Frontal cortex (tissue), 4 donors: Measurements from ENCODE around the gene RAPGEF4. TPM values are rescaled to one million over a fixed set of nuclear protein-coding genes. Genes with fewer than 3 reads are reported as not detected.

Experiments
- DNase-seq, 2 donors: peaks; one replicate each; pipeline ENCODE4 v3.0.0; 2012; ENCODE audit warnings: low spot score in 2 of 2
- FAIRE-seq: peaks from 2 replicates; lab custom pipeline; 2012; peaks lifted over from hg19 to GRCh38; lab: Jason Lieb, UNC
- total RNA-seq: library from RNA; depleted of rRNA; stranded (reverse); fragments of >200 nt; gene quantifications from one replicate; pipeline ENCODE4 v1.2.3, GENCODE V29; 2014
- donor health status: control.
- donor health status: control.
- donor health status: control.

RAPGEF4 gene
- total RNA-seq, 1 donor from 2014 or later = 23.6 TPM

DNA sequence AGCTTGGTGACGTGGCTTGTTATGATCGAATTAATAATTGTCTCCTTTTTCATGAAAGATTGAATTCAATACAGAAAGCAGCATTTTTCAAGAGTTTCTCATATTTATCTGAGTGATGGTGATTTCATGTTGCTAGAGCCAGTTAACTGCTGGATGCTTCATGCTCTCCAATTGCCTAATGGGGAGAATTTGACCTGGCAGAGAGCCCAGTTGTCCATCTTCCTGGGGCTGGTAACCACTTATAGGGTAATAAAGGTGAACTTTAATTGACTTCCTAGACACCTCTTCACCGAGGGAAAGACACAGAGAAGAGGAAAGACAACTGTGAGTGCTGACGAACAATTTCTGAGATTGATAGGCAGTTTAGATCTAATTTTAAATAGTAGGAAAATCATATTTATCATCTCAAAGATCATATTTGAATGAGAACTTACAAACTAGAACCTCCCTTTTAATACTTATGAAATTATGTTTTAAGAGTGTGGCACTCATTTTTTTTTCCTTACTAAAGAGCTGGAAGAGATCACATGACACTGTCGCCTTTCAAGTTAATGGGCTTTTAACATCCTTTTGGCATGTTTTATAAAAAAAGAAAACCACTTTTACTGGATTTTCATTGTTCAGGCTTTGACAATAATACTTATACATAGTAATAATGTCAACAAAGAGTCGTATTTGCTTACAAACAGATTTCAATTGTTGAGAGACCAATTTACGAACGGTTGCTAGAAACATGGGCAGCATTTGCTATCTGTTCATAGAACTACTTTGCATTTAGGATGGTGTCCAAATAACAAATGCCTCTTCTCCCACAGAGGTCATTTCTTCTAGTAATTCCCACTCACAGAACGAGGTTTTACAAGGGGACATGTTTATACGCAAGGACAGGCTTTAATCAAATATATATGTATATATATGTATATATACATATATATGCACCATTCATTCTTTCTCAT lies 153.3 kb downstream of the RAPGEF4 start:
- DNase-seq (no peak), FAIRE-seq (no peak)

DNA sequence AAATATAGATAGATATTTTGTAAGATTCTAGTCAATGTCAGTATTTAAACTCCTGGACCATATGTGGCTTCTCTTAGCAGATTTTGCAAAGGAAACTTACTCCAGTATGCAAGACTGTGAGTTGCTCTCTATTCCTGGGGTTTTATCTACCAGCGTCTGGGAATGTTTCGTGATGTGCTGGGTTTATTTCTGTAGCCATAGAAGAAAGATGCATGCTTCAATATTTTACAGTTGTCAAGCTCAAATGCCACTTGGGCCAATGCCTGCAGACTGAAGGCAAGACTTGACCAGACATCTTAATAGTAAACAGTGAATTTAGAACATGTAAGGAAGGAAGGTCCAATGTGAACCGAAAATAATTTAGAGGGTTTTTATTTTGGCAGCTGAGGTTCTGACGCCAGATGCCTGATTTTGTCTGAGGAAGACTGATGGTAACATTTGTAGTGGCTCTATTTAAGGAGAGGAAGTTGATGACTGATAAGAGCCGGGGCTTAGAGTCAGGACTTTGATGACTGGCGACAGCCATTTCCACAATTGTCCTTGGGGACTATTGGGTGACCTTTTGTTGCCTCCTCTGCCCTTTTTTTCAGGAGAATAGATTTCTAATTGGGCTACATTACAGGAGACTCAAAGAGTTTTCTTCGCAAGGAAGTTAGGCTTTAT lies 154.3 kb downstream of the RAPGEF4 start:
- DNase-seq = peak in 1 of 2 donors; percentile 15
- FAIRE-seq = no peak

GRCh38 chr2:172893111-172893510 lies 157.5 kb downstream of the RAPGEF4 start:
- FAIRE-seq = no peak
- DNase-seq = no peak

GRCh38 chr2:172893671-172894070 lies 158.0 kb downstream of the RAPGEF4 start:
- DNase-seq (no peak), FAIRE-seq (no peak)

DNA sequence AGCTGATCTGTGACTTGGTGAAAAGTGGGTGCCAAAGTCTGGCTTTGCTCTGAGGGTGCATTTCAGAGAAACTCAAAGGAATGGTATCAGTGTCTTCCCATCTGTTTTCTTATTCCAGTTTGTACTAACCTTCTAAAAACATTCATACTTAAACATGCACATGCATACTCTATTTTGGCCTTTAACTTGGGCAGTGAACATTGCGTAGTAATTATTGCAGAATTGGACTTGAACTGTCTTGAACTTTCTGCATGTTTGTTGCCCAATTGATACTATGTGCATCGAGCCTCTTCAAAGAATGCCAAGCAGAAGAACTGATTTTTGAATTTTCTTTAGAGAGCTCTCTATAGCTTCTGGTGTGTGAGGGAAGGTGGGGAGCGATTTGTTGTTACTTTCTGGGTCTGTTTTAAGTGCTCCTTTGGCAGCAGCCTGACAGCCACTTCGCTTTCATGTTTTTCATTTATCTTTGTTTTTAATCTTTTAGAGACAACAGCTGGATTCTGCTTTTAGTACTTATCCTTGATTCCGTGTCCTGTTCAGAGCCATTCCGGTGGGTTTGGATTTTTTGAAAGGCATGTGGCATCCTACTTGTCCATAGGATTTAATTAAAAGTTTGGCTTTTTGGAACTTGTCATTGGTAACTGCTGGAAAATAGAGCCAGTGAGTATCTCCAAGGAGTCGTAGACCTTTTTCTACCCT lies 159.2 kb downstream of the RAPGEF4 start:
- no peak for FAIRE-seq

GRCh38 chr2:172896661-172897081 lies 161.0 kb downstream of the RAPGEF4 start:
- no peak for DNase-seq
- no peak for FAIRE-seq

More for the DNA sequence above, 159.2 kb downstream of the RAPGEF4 start:
- DNase-seq = no peak

DNA sequence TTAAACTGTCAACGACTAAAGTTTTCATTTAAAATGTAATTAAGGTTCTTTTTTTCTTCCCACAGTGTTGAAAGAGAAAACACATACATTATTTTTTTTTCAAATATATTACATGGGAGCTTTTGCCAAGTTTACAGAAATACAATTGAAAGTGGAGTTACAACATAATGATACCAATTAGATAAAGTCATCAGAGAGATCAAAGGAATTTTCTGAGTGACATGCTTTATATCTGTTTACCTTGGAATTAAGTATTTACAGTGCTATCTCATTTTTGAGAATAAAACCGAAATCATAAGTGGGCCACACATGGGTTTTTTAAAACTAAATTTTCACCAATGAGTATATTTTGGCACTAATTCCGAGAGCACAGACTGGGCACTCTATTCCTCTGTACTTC lies 165.2 kb downstream of the RAPGEF4 start:
- DNase-seq (no peak), FAIRE-seq (no peak)

GRCh38 chr2:172901913-172902312 lies 166.3 kb downstream of the RAPGEF4 start:
- no peak for FAIRE-seq
- no peak for DNase-seq

DNA sequence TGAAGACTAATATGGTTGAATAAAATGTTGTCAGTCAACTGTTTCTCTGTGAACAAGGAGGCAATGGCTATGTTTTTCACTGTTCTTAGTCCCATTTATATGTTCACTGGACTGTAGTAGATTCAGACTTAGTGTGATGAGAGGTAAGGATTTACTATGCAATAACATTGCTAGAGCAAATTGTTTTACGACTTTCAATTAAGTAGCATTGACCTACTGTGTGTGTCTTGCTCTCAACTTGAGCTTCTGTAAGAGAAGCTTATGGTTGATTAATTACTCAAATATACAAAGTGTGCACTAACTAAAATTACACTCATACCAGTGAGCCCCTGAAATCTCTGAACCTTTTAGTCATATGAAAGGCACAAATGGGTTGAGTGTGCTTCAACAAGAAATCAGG lies 168.6 kb downstream of the RAPGEF4 start:
- FAIRE-seq (no peak), DNase-seq (no peak)

GRCh38 chr2:172905937-172906811 lies 170.5 kb downstream of the RAPGEF4 start:
- DNase-seq = no peak
- FAIRE-seq = no peak

DNA sequence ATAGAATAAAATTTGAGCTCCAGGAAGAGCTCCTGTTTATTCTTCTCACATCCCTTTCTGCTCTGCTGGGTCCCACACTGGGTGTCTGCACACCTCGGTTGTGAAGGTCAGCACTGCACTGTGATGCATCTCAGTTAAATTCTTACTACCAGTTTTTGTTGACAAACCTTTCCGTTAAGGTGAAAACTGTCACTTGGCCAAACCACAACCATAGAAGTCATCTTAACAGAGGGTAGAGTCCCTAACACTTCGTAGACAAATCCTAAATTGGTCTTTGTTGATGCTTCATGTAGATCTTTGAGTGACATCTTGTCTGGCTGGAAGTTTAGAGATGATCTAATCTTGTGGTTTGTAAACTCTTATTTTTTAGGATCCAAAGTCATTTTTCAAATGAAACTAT lies 172.6 kb downstream of the RAPGEF4 start:
- DNase-seq (no peak), FAIRE-seq (no peak)

- DNase-seq (no peak), FAIRE-seq (no peak)
Observed at GRCh38 chr2:172909454-172909853, 173.8 kb downstream of the RAPGEF4 start.

GRCh38 chr2:172912266-172912665 lies 176.6 kb downstream of the RAPGEF4 start:
- FAIRE-seq (no peak), DNase-seq (no peak)

GRCh38 chr2:172914341-172915008 lies 178.8 kb downstream of the RAPGEF4 start:
- FAIRE-seq (no peak), DNase-seq (no peak)

DNA sequence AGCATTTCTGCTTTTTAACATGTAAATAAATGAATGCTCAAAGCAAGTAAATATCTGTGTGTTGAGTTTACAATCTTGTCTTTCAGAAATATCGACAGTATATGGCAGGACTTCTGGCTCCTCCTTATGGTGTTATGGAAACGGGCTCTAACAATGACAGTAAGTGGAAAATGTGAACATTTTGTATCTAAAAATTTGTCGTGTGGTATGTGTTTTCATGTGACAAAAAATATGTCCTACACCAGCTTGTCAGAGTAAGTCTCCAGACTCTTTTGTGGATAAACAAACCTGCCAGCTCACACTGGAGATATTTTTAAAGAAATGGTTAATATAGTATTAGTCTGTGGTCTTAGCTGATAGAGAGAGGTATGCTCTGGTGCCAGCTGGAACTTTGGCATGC lies 182.1 kb downstream of the RAPGEF4 start:
- no peak for FAIRE-seq
- DNase-seq = no peak

DNA sequence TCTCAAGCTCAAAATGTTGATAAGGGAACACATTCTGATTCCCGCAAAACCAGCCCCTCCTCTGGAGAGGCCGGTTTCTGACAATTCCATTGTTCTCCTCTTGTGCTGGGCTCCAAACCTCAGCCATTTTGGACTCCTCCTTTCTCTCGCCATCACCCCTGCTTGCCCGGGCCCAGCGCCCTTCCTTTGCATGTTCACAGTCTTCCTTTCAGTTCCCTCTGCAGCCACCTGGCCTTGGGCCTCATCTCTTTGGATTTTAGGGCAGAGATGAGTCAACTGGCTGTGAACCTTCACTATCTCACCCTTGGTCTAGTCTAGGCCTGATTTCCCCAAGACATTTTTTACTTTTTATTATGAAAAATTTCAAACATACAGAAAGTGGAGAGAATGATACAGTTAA lies 184.1 kb downstream of the RAPGEF4 start:
- FAIRE-seq (no peak), DNase-seq (no peak)

GRCh38 chr2:172921532-172922236 lies 186.0 kb downstream of the RAPGEF4 start:
- no peak for FAIRE-seq
- DNase-seq = no peak

GRCh38 chr2:172922306-172922705 lies 186.7 kb downstream of the RAPGEF4 start:
- DNase-seq = no peak
- FAIRE-seq = no peak
